Neural cell (in vitro differentiated cells): Measurements from ENCODE around the gene ZNF628.

Source experiments
- CTCF ChIP-seq: fragments of 450-650 bp; IDR thresholded peaks from 2 replicates; pipeline ENCODE4 v1.5.1; 2014; ENCODE audit warnings: antibody characterized with exemption, mild to moderate bottlenecking, moderate library complexity; ENCODE audit not compliant: poor library complexity, severe bottlenecking
- EP300 ChIP-seq: fragments of 450-650 bp; conservative IDR thresholded peaks from 2 replicates; pipeline ENCODE4 v1.6.1; 2014; ENCODE audit warnings: antibody characterized with exemption, mild to moderate bottlenecking, moderate library complexity; ENCODE audit not compliant: poor library complexity, severe bottlenecking
- EZH2 ChIP-seq: fragments of 200-600, 300-800 bp; shearing (Covaris generic), sonication (generic); IDR thresholded peaks from 2 replicates; pipeline ENCODE4 v1.6.1; 2014; ENCODE audit warnings: antibody characterized with exemption, low read length, borderline replicate concordance, mild to moderate bottlenecking; ENCODE audit not compliant: insufficient read depth, poor library complexity, severe bottlenecking
- MXI1 ChIP-seq: fragments of 450-650 bp; conservative IDR thresholded peaks from 2 replicates; pipeline ENCODE4 v1.6.1; 2014; ENCODE audit warnings: antibody characterized with exemption, mild to moderate bottlenecking; ENCODE audit not compliant: poor library complexity, severe bottlenecking
- POLR2AphosphoS5 ChIP-seq: IDR thresholded peaks from 2 replicates; pipeline ENCODE4 v1.6.1; 2012
- REST ChIP-seq: IDR thresholded peaks from 2 replicates; pipeline ENCODE4 v1.6.1; 2012; ENCODE audit warnings: borderline replicate concordance
- TAF1 ChIP-seq: IDR thresholded peaks from 2 replicates; pipeline ENCODE4 v1.6.1; 2012; ENCODE audit warnings: low read depth

- TF ChIP-seq REST (no peak), EP300 (no peak), CTCF (no peak), POLR2AphosphoS5 (no peak), EZH2 (no peak), TAF1 (no peak), MXI1 (no peak)
Observed at GRCh38 chr19:55479451-55480230, 3.2 kb downstream of the ZNF628 start.
